ENCODE data around the gene IL17B.
"Not testable (repeated sequence)": the region's sequence is repeated elsewhere in the genome, so short reads cannot be mapped to it uniquely, and the experiment has no call there.

The IL17B gene

GRCh38 chr5:149399775-149400174, 20.7 kb upstream of the IL17B start:
- no peak for DNase-seq

- not testable (repeated sequence) for DNase-seq
These were observed 19.7 kb upstream of the IL17B start for GRCh38 chr5:149398747-149399266.

- no peak for DNase-seq
These were observed 18.4 kb upstream of the IL17B start for GRCh38 chr5:149397530-149397929.

- not testable (repeated sequence) for DNase-seq
These were observed 15.9 kb upstream of the IL17B start for GRCh38 chr5:149394996-149395395.

- DNase-seq = no peak
These were observed 13.6 kb upstream of the IL17B start for GRCh38 chr5:149392718-149393117.

GRCh38 chr5:149391524-149391923, 12.4 kb upstream of the IL17B start:
- no peak for DNase-seq

- not testable (repeated sequence) for DNase-seq
These were observed 12.0 kb upstream of the IL17B start for GRCh38 chr5:149391076-149391475.

GRCh38 chr5:149389552-149390495, 10.7 kb upstream of the IL17B start:
- no peak for DNase-seq

- no peak for DNase-seq
These were observed 9.6 kb upstream of the IL17B start for GRCh38 chr5:149388498-149389190.

- DNase-seq = no peak
These were observed 8.9 kb upstream of the IL17B start for GRCh38 chr5:149387982-149388381.

- no peak for DNase-seq
These were observed 8.1 kb upstream of the IL17B start for GRCh38 chr5:149387081-149387631.

- no peak for DNase-seq
These were observed 7.1 kb upstream of the IL17B start for GRCh38 chr5:149386166-149386565.

- no peak for DNase-seq
These were observed 4.3 kb upstream of the IL17B start for GRCh38 chr5:149383399-149383798.

- no peak for DNase-seq
These were observed 3.6 kb upstream of the IL17B start for GRCh38 chr5:149382517-149383220.

- DNase-seq = peak; percentile 13 to 26
These were observed 2.9 kb upstream of the IL17B start for GRCh38 chr5:149381986-149382338.

GRCh38 chr5:149381261-149381985, 2.3 kb upstream of the IL17B start:
- DNase-seq = no peak

- no peak for DNase-seq
These were observed 1.5 kb upstream of the IL17B start for GRCh38 chr5:149380466-149381121.

GRCh38 chr5:149379818-149380374, 804 bp upstream of the IL17B start:
- no peak for DNase-seq

- no peak for DNase-seq
These were observed 761 bp downstream of the IL17B start for GRCh38 chr5:149378241-149378820.

- no peak for DNase-seq
These were observed 2.2 kb downstream of the IL17B start for GRCh38 chr5:149376711-149377447.
